Pancreas (tissue), 10 donors: ENCODE data around the gene IL20RB. TPM values are rescaled to one million over a fixed set of nuclear protein-coding genes. Genes with fewer than 3 reads are reported as not detected.

Experiments used
- ATAC-seq, 4 donors: fragments of 200-7000 bp; cut with Tn5 transposase; one replicate each; pipeline versions ENCODE4 v1.8.0 to v1.9.1; 2020; ENCODE audit warnings: mild to moderate bottlenecking in 4 of 4, moderate library complexity in 4 of 4
- DNase-seq, 6 donors: peaks; one replicate each; pipeline ENCODE4 v3.0.0-alpha.2; 2020
- FAIRE-seq: peaks from 2 replicates; lab custom pipeline; 2012; peaks lifted over from hg19 to GRCh38; lab: Jason Lieb, UNC
- H3K27ac ChIP-seq, 4 donors: fragments of 200-600 bp; sonication (generic); 1 replicate in 3 of 4; 2 replicates in 1 of 4; pipeline versions ENCODE4 v1.5.0 to v1.8.0; 2020
- H3K27me3 ChIP-seq, 4 donors: fragments of 200-600 bp; one replicate each; pipeline ENCODE4 v1.8.0; 2021
- H3K36me3 ChIP-seq, 3 donors: fragments of 200-600 bp; sonication (generic) in 1 of 3; one replicate each; pipeline versions ENCODE4 v1.5.0 to v1.8.0; 2020 to 2021
- H3K4me1 ChIP-seq, 3 donors: fragments of 200-600 bp; one replicate each; pipeline ENCODE4 v1.8.0; 2021
- H3K4me3 ChIP-seq, 4 donors: fragments of 200-600 bp; sonication (generic) in 2 of 4; one replicate each; pipeline versions ENCODE4 v1.5.0 to v1.8.0; 2020 to 2021
- H3K9me3 ChIP-seq, 4 donors: fragments of 200-600 bp; one replicate each; pipeline ENCODE4 v1.8.0; 2021
- WGBS, 2 donors: extraction: QIAGEN DNeasy Blood & Tissue Kit; methylation state at CpG; one replicate each; pipeline ENCODE4 v1.1.7; 2013; 5-methylcytosine and 5-hydroxymethylcytosine counted together
- intact Hi-C, 3 donors: fragments of 100-400 bp; cut with DNase I; formaldehyde crosslinking; loops; one replicate each; pipeline versions ENCODE4 v1.11.1 to v1.14.2; 2022
- polyA plus RNA-seq, 2 donors: library from polyadenylated mRNA; stranded (reverse); fragments of 200-250 nt; gene quantifications; one replicate each; pipeline ENCODE4 v1.2.3, GENCODE V29; 2013
- total RNA-seq, 6 donors: library from RNA; stranded (reverse); fragmentation: NEBNext Ultra II Directional in 4 of 6; extraction: Animal tissue kit (Norgen Biotek cat#: 25700) in 4 of 6; gene quantifications; one replicate each; pipeline versions ENCODE4 v1.2.1 to v1.2.4, GENCODE V29; 2021 to 2023
- TF ChIP-seq, protein P1 (sequence below), 4 donors: fragments of 200-600 bp; sonication (generic) in 3 of 4; IDR thresholded peaks; one replicate each; pipeline versions ENCODE4 v1.5.0 to v1.8.0; 2021; ENCODE audit warnings: antibody characterized with exemption in 4 of 4
- donor health status: healthy with polysubstance abuse.
- donor health status: DM: no; HTN: no; CAD: no; lungs with moderate emphysema.
- donor health status: DM: no; HTN: no; CAD: no.
- donor health status: control.
- donor health status: control.
- donor health status: Bipolar disorder and iron deficiency.
- donor health status: DM: yes; HTN: yes; CAD: no.
- donor health status: DM: no; HTN: no; CAD: no.
- donor health status: DM: no; HTN: no; CAD: no.
- donor health status: DM: yes; HTN: yes; CAD: no.

The IL20RB gene
- total and polyA plus RNA-seq, 8 donors: 0.28 to 1.3 (median 0.39) TPM

DNA sequence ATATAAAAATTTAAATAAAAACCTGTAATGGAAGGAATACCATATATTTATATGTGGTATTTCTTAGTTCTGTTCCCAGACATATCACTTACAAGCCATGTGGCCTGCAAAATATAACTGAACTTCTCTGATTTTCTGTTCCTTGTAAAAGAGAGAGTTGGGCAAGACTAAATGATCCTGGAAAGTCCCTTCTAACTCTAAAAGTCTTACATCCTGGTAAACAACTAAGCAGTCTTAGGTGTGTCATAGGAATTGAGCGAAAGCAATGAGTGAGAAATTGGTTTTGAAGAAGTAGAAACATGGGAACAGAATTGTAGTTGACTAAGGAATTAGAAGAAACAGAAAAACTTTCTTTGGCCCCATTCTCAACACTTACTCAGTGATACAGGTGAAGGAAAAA, 25.3 kb upstream of the IL20RB start:
- intact Hi-C loops: no loop called here
- no peaks in the 10 kb centered on the region for H3K27me3 ChIP-seq
- H3K4me1 ChIP-seq: peaks cover 0 to 14% (median 9%) of the 10 kb centered on the region in 3 donors
- 86 to 89% methylated on average over 1 of the region's 1 CpG for WGBS, 2 donors
- no peak overlapping the region for H3K4me3 ChIP-seq
- ATAC-seq: peak in 2 of 4 donors; percentile 60 to 74
- DNase-seq: no peak
- H3K9me3 ChIP-seq: no peaks in the 10 kb centered on the region
- no peaks in the 10 kb centered on the region for H3K36me3 ChIP-seq
- TF ChIP-seq, protein P1, sequence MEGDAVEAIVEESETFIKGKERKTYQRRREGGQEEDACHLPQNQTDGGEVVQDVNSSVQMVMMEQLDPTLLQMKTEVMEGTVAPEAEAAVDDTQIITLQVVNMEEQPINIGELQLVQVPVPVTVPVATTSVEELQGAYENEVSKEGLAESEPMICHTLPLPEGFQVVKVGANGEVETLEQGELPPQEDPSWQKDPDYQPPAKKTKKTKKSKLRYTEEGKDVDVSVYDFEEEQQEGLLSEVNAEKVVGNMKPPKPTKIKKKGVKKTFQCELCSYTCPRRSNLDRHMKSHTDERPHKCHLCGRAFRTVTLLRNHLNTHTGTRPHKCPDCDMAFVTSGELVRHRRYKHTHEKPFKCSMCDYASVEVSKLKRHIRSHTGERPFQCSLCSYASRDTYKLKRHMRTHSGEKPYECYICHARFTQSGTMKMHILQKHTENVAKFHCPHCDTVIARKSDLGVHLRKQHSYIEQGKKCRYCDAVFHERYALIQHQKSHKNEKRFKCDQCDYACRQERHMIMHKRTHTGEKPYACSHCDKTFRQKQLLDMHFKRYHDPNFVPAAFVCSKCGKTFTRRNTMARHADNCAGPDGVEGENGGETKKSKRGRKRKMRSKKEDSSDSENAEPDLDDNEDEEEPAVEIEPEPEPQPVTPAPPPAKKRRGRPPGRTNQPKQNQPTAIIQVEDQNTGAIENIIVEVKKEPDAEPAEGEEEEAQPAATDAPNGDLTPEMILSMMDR (IDR thresholded peaks at IDR 0.05): no peak
- peak overlapping the region in 2 of 4 donors; percentile 7 to 34 for H3K27ac ChIP-seq
- no peak for FAIRE-seq

DNA sequence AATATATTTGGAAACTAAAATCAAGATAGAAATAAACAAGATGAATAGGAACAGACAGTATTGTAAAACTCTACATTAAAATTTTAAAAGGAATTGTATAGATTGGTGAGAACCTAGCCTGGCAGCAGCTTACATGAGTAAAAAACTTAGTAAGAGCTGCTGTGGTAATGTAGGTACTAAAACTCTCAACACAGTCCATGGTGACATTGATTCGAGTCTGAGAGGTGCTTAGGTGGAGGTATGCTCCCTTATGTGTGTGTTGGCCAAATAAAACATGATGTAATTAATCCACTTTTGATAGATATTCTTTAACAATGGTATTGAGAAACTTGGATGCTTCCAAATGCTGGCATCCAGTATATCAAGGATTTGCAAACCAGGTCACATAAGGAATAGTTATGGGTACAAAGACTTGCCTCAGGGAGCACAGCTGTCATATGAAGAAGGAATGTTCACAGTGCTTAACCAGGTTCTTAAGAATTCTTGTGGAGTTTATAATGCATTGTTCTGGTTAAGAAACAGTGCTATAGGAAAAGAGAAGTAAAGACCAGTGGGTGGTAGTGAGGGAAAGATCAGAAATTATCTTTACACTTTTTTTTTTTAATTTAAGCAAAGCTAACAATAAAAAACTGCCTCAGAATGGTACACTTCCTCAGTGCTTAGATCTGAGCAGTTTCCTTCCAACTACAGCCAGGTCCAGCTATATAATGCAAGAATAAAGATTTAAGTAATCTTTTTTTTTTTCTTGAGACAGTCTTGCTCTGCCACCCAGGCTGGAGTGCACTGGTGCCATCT, 24.6 kb upstream of the IL20RB start:
- Histone ChIP-seq H3K4me1 (peaks cover 0 to 18% (median 9%) of the 10 kb centered on the region in 3 donors), H3K4me3 (no peak overlapping the region), H3K9me3 (no peaks in the 10 kb centered on the region), H3K27me3 (no peaks in the 10 kb centered on the region), H3K27ac (peak overlapping the region in 2 of 4 donors; percentile 7 to 34), H3K36me3 (no peaks in the 10 kb centered on the region)
- WGBS, 2 donors: 50 to 52% methylated on average over 1 of the region's 1 CpG
- peak in 2 of 4 donors; percentile 22 to 30 for ATAC-seq
- FAIRE-seq: no peak
- intact Hi-C loops: no loop called here
- TF ChIP-seq, protein P1 (IDR thresholded peaks at IDR 0.05): no peak
- DNase-seq: no peak

DNA sequence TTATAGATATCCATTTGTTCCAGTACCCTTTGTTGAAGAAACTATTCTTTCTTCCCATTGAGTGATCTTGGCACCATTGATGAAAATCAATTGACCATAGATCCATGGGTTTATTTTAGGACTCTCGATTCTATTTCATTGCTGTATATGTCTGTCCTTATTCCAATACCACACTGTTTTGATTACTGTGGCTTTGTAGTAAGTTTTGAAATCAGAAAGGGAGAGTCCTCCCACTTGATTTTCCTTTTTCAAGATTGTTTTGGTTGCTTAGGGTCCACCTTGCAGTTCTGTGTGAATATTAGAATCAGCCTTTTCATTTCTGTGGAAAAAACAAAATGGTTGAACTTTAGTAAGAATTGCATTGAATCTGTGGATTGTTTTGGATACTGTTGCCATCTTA, 20.6 kb upstream of the IL20RB start:
- no peak for DNase-seq
- Histone ChIP-seq H3K9me3 (no peaks in the 10 kb centered on the region), H3K27ac (no peak overlapping the region), H3K4me3 (no peak overlapping the region), H3K4me1 (peaks cover 0 to 19% (median 0%) of the 10 kb centered on the region in 3 donors), H3K27me3 (no peaks in the 10 kb centered on the region), H3K36me3 (no peaks in the 10 kb centered on the region)
- FAIRE-seq: no peak
- WGBS, 2 donors: 95 to 98% methylated on average over 1 of the region's 1 CpG
- TF ChIP-seq, protein P1 (IDR thresholded peaks at IDR 0.05): no peak
- no peak for ATAC-seq
- intact Hi-C loops: no loop called here

DNA sequence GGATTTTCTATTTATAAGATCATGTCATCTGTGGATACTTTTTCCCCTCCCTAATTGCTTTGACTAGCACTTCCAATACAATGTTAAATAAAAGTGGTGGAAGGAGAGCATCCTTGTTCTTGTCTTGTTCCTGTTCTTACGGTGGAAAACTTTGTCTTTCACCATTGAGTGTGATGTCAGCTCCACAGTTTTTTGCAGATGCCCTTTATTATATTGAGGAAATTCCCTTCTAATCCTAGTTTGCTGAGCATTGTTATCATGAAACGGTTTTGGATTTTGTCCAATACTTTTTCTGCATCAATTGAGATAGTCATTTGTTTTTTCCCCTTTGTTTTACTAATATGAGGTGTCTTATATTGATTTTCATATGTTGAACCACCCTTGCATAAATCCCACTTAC, 19.9 kb upstream of the IL20RB start:
- no peaks in the 10 kb centered on the region for H3K9me3 ChIP-seq
- TF ChIP-seq, protein P1 (IDR thresholded peaks at IDR 0.05): no peak
- FAIRE-seq (no peak), DNase-seq (no peak), ATAC-seq (peak in 1 of 4 donors; percentile 14)
- no peak overlapping the region for H3K27ac ChIP-seq
- H3K4me1 ChIP-seq: peaks cover 0 to 13% (median 0%) of the 10 kb centered on the region in 3 donors
- H3K4me3 ChIP-seq: no peak overlapping the region
- 42 to 53% methylated on average over 2 of the region's 2 CpGs for WGBS, 2 donors
- intact Hi-C loops: no loop called here
- H3K36me3 ChIP-seq: no peaks in the 10 kb centered on the region
- H3K27me3 ChIP-seq: no peaks in the 10 kb centered on the region

DNA sequence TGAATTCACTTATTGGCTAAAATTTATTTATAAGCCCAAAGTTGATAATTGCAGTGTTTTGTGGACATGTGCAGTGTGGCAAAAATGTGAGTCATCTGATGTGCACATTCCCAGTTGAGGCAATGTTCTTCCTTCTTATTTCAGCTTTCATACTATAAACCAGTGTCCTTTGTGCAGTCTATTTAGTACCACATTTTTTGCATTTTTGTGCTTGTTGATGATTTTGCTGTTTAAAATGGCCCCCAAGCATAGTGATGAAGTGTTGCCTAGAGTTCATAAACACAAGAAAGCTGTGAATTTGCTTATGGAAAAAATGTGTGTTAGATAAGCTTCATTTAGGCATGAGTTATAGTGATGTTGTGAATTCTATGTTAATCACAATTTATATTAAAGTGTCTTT, 19.4 kb upstream of the IL20RB start:
- TF ChIP-seq, protein P1 (IDR thresholded peaks at IDR 0.05): no peak
- H3K27ac ChIP-seq: no peak overlapping the region
- ATAC-seq (peak in 2 of 4 donors; percentile 44 to 56), DNase-seq (no peak), FAIRE-seq (no peak)
- H3K4me1 ChIP-seq: peaks cover 0 to 13% (median 0%) of the 10 kb centered on the region in 3 donors
- H3K36me3 ChIP-seq: no peaks in the 10 kb centered on the region
- H3K9me3 ChIP-seq: no peaks in the 10 kb centered on the region
- no peaks in the 10 kb centered on the region for H3K27me3 ChIP-seq
- H3K4me3 ChIP-seq: no peak overlapping the region
- intact Hi-C loops: no loop called here
